H1 (cell line): ENCODE results near the gene SRF. TPM values are rescaled to one million over a fixed set of nuclear protein-coding genes. Genes with fewer than 3 reads are reported as not detected.

Source experiments
- CTCF ChIA-PET: fragments of 300-600 bp; sonication (Branson Sonifier 250); formaldehyde crosslinking; loops from one replicate; lab custom pipeline; 2021; ENCODE audit not compliant: partially characterized antibody; lab: Charles Lee
- POLR2A ChIA-PET: fragments of 300-600 bp; sonication (Branson Sonifier 250); formaldehyde crosslinking; loops from one replicate; lab custom pipeline; 2021; ENCODE audit warnings: inconsistent platforms; ENCODE audit not compliant: partially characterized antibody; lab: Charles Lee
- DNase-seq, 2 experiments: peaks; one replicate each; pipeline versions ENCODE4 v3.0.0 to v3.0.0-alpha.2; 2010 to 2022; ENCODE audit warnings: low spot score in 2 of 2, low read depth in 1 of 2, mixed read lengths in 1 of 2
- FAIRE-seq: peaks from 2 replicates; lab custom pipeline; 2011; peaks lifted over from hg19 to GRCh38; lab: Jason Lieb, UNC
- H2AFZ ChIP-seq: 2 replicates; pipeline ENCODE4 v1.8.1; 2012; ENCODE audit warnings: low read length, inconsistent platforms
- H2AK5ac ChIP-seq: 2 replicates; pipeline ENCODE4 v1.6.1; 2013; ENCODE audit warnings: low read depth, low read length
- H2BK120ac ChIP-seq: replicated peaks from 2 replicates; pipeline ENCODE3; 2013; ENCODE audit warnings: low read depth, low read length, inconsistent platforms
- H2BK12ac ChIP-seq: 2 replicates; pipeline ENCODE4 v1.6.1; 2013; ENCODE audit warnings: low read depth, low read length
- H2BK15ac ChIP-seq: 2 replicates; pipeline ENCODE4 v1.6.1; 2013; ENCODE audit warnings: low read length
- H2BK20ac ChIP-seq: 2 replicates; pipeline ENCODE4 v1.6.1; 2013; ENCODE audit warnings: low read length
- H2BK5ac ChIP-seq: 2 replicates; pipeline ENCODE4 v1.6.1; 2013; ENCODE audit warnings: low read depth, low read length
- H3K14ac ChIP-seq: 2 replicates; pipeline ENCODE4 v1.6.1; 2013; ENCODE audit warnings: inconsistent platforms; ENCODE audit not compliant: insufficient read length
- H3K18ac ChIP-seq: 2 replicates; pipeline ENCODE4 v1.6.1; 2013; ENCODE audit warnings: low read length; ENCODE audit errors: extremely low read depth
- H3K23ac ChIP-seq: 2 replicates; pipeline ENCODE4 v1.6.1; 2013; ENCODE audit warnings: inconsistent platforms; ENCODE audit not compliant: insufficient read length
- H3K23me2 ChIP-seq: 2 replicates; pipeline ENCODE4 v1.6.1; 2013; ENCODE audit warnings: low read depth, low read length
- H3K27ac ChIP-seq: 2 replicates; pipeline ENCODE4 v1.6.1; 2011; ENCODE audit warnings: low read depth, low read length, inconsistent platforms
- H3K27me3 ChIP-seq, 4 experiments: replicated peaks in 1 of 4; 1 replicate in 1 of 4; 2 replicates in 3 of 4; pipeline versions ENCODE4 v1.6.1 to v1.8.1; 2011 to 2013; ENCODE audit warnings: low read length in 3 of 4, mild to moderate bottlenecking in 3 of 4, inconsistent platforms in 2 of 4, mixed read lengths in 2 of 4, moderate library complexity in 1 of 4; ENCODE audit not compliant: control insufficient read depth in 3 of 4, insufficient read depth in 3 of 4; ENCODE audit errors: extremely low read depth in 1 of 4
- H3K36me3 ChIP-seq, 4 experiments: 2 replicates each; pipeline versions ENCODE4 v1.6.1 to v1.8.1; 2011 to 2013; ENCODE audit warnings: mild to moderate bottlenecking in 4 of 4, low read length in 3 of 4, moderate library complexity in 2 of 4, control low read depth in 1 of 4, inconsistent platforms in 1 of 4; ENCODE audit not compliant: insufficient read depth in 4 of 4, control insufficient read depth in 2 of 4
- H3K4ac ChIP-seq: replicated peaks from 2 replicates; pipeline ENCODE3; 2013; ENCODE audit warnings: low read length, low read depth, mixed read lengths, inconsistent platforms; ENCODE audit not compliant: insufficient read length
- H3K4me1 ChIP-seq, 4 experiments: replicated peaks in 1 of 4; 1 replicate in 1 of 4; 2 replicates in 3 of 4; pipeline versions ENCODE4 v1.6.1 to v1.8.1; 2011 to 2013; ENCODE audit warnings: low read length in 3 of 4, inconsistent platforms in 2 of 4, mixed read lengths in 1 of 4; ENCODE audit not compliant: insufficient read depth in 4 of 4, control insufficient read depth in 3 of 4
- H3K4me2 ChIP-seq, 2 experiments: 2 replicates each; pipeline versions ENCODE4 v1.6.1 to v1.8.1; 2011 to 2013; ENCODE audit warnings: low read depth in 2 of 2, low read length in 2 of 2, control low read depth in 1 of 2, inconsistent platforms in 1 of 2, mild to moderate bottlenecking in 1 of 2; ENCODE audit not compliant: insufficient read depth in 1 of 2
- H3K4me3 ChIP-seq, 4 experiments: fragments of 200-600, 300-600 bp in 1 of 4; sonication (generic), shearing (Covaris generic), sonication (Bioruptor Twin) in 1 of 4; 2 replicates each; pipeline versions ENCODE4 v1.5.1 to v1.8.1; 2011 to 2016; ENCODE audit warnings: low read length in 4 of 4, low read depth in 3 of 4, control low read depth in 2 of 4, inconsistent platforms in 2 of 4, mild to moderate bottlenecking in 2 of 4, mixed read lengths in 1 of 4, moderate library complexity in 1 of 4; ENCODE audit not compliant: insufficient read depth in 2 of 4; ENCODE audit errors: extremely low read depth in 1 of 4
- H3K56ac ChIP-seq: replicated peaks from 2 replicates; pipeline ENCODE3; 2013; ENCODE audit warnings: low read depth, mild to moderate bottlenecking, mixed read lengths, low read length, inconsistent platforms; ENCODE audit not compliant: insufficient read length
- H3K79me1 ChIP-seq: 2 replicates; pipeline ENCODE4 v1.6.1; 2013; ENCODE audit warnings: low read depth, low read length, control low read depth
- H3K79me2 ChIP-seq, 2 experiments: 2 replicates each; pipeline versions ENCODE4 v1.6.1 to v1.8.1; 2012 to 2013; ENCODE audit warnings: low read length in 2 of 2, mild to moderate bottlenecking in 2 of 2, inconsistent platforms in 1 of 2; ENCODE audit not compliant: insufficient read depth in 2 of 2, control insufficient read depth in 1 of 2
- H3K9ac ChIP-seq, 4 experiments: replicated peaks in 1 of 4; 1 replicate in 1 of 4; 2 replicates in 3 of 4; pipeline versions ENCODE4 v1.6.1 to v1.8.1; 2011 to 2013; ENCODE audit warnings: low read depth in 3 of 4, low read length in 3 of 4, control low read depth in 2 of 4, mild to moderate bottlenecking in 2 of 4, moderate library complexity in 2 of 4, inconsistent platforms in 1 of 4; ENCODE audit errors: extremely low read depth in 1 of 4
- H3K9me3 ChIP-seq, 2 experiments: 2 replicates each; pipeline versions ENCODE4 v1.6.1 to v1.8.1; 2012 to 2013; ENCODE audit warnings: mild to moderate bottlenecking in 2 of 2, moderate library complexity in 2 of 2, control low read depth in 1 of 2, inconsistent platforms in 1 of 2, low read depth in 1 of 2, low read length in 1 of 2, mixed read lengths in 1 of 2; ENCODE audit not compliant: insufficient read depth in 2 of 2
- H4K20me1 ChIP-seq, 2 experiments: replicated peaks in 1 of 2; 2 replicates each; pipeline versions ENCODE3 to v1.8.1; 2011 to 2013; ENCODE audit warnings: inconsistent platforms in 2 of 2, low read length in 2 of 2, mild to moderate bottlenecking in 1 of 2; ENCODE audit not compliant: insufficient read depth in 2 of 2, control insufficient read depth in 1 of 2
- H4K5ac ChIP-seq: 2 replicates; pipeline ENCODE4 v1.6.1; 2013; ENCODE audit warnings: low read length, low read depth, mixed read lengths, inconsistent platforms; ENCODE audit not compliant: insufficient read length
- H4K8ac ChIP-seq: 2 replicates; pipeline ENCODE4 v1.8.0; 2013; ENCODE audit warnings: mild to moderate bottlenecking, moderate library complexity, low read length, inconsistent platforms; ENCODE audit not compliant: insufficient read depth; ENCODE audit errors: extremely low read depth
- H4K91ac ChIP-seq: replicated peaks from 2 replicates; pipeline ENCODE3; 2013; ENCODE audit warnings: low read length, mixed read lengths, inconsistent platforms; ENCODE audit not compliant: insufficient read length
- CBX8 ChIP-seq: fragments of 300-800, 300-1000 bp; sonication (generic); IDR thresholded peaks from 2 replicates; pipeline ENCODE4 v1.7.1; 2016; ENCODE audit warnings: low read depth, low read length, borderline replicate concordance
- CHD2 ChIP-seq: IDR thresholded peaks from 2 replicates; pipeline ENCODE4 v1.6.1; 2012; ENCODE audit warnings: low read length, improper control_type of control experiment
- CREB1 ChIP-seq: IDR thresholded peaks from 2 replicates; pipeline ENCODE4 v1.6.1; 2012; ENCODE audit warnings: inconsistent platforms
- GABPA ChIP-seq: IDR thresholded peaks from 2 replicates; pipeline ENCODE4 v1.6.1; 2011; ENCODE audit warnings: mild to moderate bottlenecking, low read length, moderate library complexity, borderline replicate concordance; ENCODE audit not compliant: insufficient read depth
- HDAC2 ChIP-seq, 2 experiments: fragments of 300-600 bp in 1 of 2; sonication (generic) in 1 of 2; IDR thresholded peaks; 2 replicates each; pipeline ENCODE4 v1.6.1; 2011 to 2012; ENCODE audit warnings: low read depth in 2 of 2, low read length in 2 of 2, mild to moderate bottlenecking in 2 of 2, moderate library complexity in 2 of 2, borderline replicate concordance in 1 of 2, inconsistent platforms in 1 of 2
- JUND ChIP-seq: IDR thresholded peaks from 2 replicates; pipeline ENCODE4 v1.6.1; 2011; ENCODE audit warnings: mild to moderate bottlenecking, improper control_type of control experiment, low read length
- POU5F1 ChIP-seq: IDR thresholded peaks from 2 replicates; pipeline ENCODE4 v1.6.1; 2011; ENCODE audit warnings: low read depth, mild to moderate bottlenecking, low read length, moderate library complexity
- RBBP5 ChIP-seq: IDR thresholded peaks from 2 replicates; pipeline ENCODE4 v1.7.1; 2012; ENCODE audit warnings: low read depth, mild to moderate bottlenecking, inconsistent platforms, low read length, moderate library complexity, borderline replicate concordance
- SP1 ChIP-seq: IDR thresholded peaks from 2 replicates; pipeline ENCODE4 v1.6.1; 2011; ENCODE audit warnings: low read depth, low read length
- WGBS, 2 experiments: shearing (Covaris generic) in 1 of 2; methylation state at CpG; one replicate each; pipeline versions ENCODE4 v1.1.6 to v1.1.7; 2013 to 2015; ENCODE audit warnings: low lambda C conversion rate in 2 of 2, mixed read lengths in 2 of 2, inconsistent platforms in 1 of 2, low coverage in 1 of 2, missing lambda C conversion rate in 1 of 2; ENCODE audit not compliant: insufficient replicate concordance in 2 of 2, insufficient coverage in 1 of 2, insufficient read length in 1 of 2; ENCODE audit errors: extremely low coverage in 1 of 2, missing lambda C conversion rate in 1 of 2; 5-methylcytosine and 5-hydroxymethylcytosine counted together
- polyA plus RNA-seq, 7 experiments: library from polyadenylated mRNA; depleted of rRNA in 3 of 7; stranded (reverse) in 5 of 7; unstranded in 2 of 7; fragments of >200 nt in 5 of 7; fragments of 200-250 nt in 2 of 7; gene quantifications; 1 replicate in 5 of 7; 2 replicates in 1 of 7; 4 replicates in 1 of 7; pipeline versions ENCODE4 v1.2.1 to v1.2.3, GENCODE V29; 2011 to 2013; ENCODE audit warnings: missing spikeins in 2 of 7, mixed read lengths in 2 of 7
- total RNA-seq: library from RNA; stranded (reverse); fragmentation: NEBNext Ultra II Directional; extraction: Animal tissue kit (Norgen Biotek cat#: 25700); gene quantifications from 2 replicates; pipeline ENCODE4 v1.2.1, GENCODE V29; 2021

SRF gene
- total and polyA plus RNA-seq, 2 of the 8 experiments (the other 6 are each of a cell fraction or from before 2014, with no cell fraction given) = 49.0 to 69.5 TPM

DNA sequence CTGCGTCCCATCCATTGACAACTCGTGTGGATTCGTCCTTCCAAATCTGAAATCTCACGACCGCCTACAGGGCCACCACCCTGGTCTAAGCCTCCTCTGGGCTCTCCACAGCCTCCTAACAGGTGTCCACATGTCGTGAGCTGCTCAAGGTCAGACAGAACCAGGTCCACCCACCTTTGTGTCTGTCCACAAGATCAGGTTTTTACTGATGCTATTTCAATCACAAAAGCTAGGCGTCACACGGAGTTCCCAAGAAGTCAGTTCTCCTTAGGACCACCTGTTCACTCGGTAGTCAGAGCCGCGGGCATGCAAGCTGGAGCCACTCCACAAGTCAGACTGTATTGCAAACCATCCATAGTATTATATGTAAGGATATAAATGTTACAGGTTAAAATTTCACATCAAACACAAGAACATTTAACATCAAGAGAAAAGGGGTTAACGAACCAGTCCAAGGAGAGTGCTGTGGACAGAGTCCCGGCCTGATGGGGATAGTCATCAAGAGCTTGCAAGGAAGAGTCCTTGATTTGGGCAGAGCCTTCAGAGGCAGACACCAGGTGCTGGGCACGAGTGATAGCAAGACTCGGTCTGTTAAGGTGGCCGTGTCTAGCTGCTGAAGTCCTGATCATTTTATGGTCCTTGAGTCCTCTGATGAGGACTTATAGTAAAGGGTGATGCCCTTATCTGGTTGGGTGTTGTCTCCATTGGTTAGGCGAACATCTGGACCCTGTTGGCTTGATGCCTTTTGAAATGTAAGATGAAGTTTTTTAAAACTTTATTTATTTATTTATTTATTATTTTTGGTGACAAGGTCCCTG, 58.9 kb downstream of the SRF start:
- no peaks in the 10 kb centered on the region for H3K79me1 ChIP-seq
- H2AFZ ChIP-seq = peak overlapping the region; percentile 100
- H3K14ac ChIP-seq = no peak overlapping the region
- peak overlapping the region; percentile 90; the same call in 1 of the 2 replicates for H2BK12ac ChIP-seq
- H3K36me3 ChIP-seq = no peaks in the 10 kb centered on the region
- peak overlapping the region; percentile 81 for H4K5ac ChIP-seq
- peaks cover 3 to 22% (median 17%) of the 10 kb centered on the region in 4 experiments for H3K27me3 ChIP-seq
- DNase-seq = no peak
- no peak overlapping the region for H2BK20ac ChIP-seq
- H3K4me2 ChIP-seq = peak overlapping the region; percentile 36 to 73
- WGBS, 2 experiments = 79% methylated on average over 17 of the region's 17 CpGs; no CpG with 5 or more reads in 1 of the 2 experiments
- peak overlapping the region; percentile 1; the same call in 1 of the 2 replicates for H3K18ac ChIP-seq
- no peak overlapping the region for H3K23ac ChIP-seq
- no peaks in the 10 kb centered on the region for H4K20me1 ChIP-seq
- CTCF ChIA-PET = interaction anchor here (0.5 to 5.6 kb wide), 24 partner anchors 8 to 1005 kb away, joined by 3 to 33 read pairs (median 4); partner anchors contain the start of genes SLC22A7 and TTBK1
- peak overlapping the region; percentile 87 for H4K8ac ChIP-seq
- TF ChIP-seq SP1 (no peak), CHD2 (no peak), HDAC2 (IDR thresholded peaks at IDR 0.05; ENCODE audit: borderline replicate concordance in 1 of 2, low read depth in 2 of 2, low read length in 2 of 2) (no peak), GABPA (no peak), POU5F1 (no peak), CREB1 (no peak), JUND (no peak), CBX8 (no peak), RBBP5 (no peak)
- H3K56ac ChIP-seq = no peak overlapping the region
- 0 out of 2 replicates have a peak overlapping the region, but pooled peaks have one; percentile 65 for H2AK5ac ChIP-seq
- no peak overlapping the region; the same call in 1 of the 2 replicates for H2BK15ac ChIP-seq
- no peaks in the 10 kb centered on the region for H3K9me3 ChIP-seq
- POLR2A ChIA-PET = interaction anchor here (0.8 to 2.9 kb wide), 17 partner anchors 8 to 171 kb away, joined by 3 to 19 read pairs (median 5); partner anchors contain the start of genes CUL9, KLC4, MRPL2 and SRF
- H3K23me2 ChIP-seq = peaks cover 5% of the 10 kb centered on the region; the same call in 1 of the 2 replicates
- H3K4me1 ChIP-seq = peaks cover 0 to 4% (median 4%) of the 10 kb centered on the region in 4 experiments; a peak in 4 of 7 replicates
- H3K4me3 ChIP-seq = peak overlapping the region in 1 of 4 experiments; percentile 74; a peak in 1 of 8 replicates
- H2BK5ac ChIP-seq = no peak overlapping the region
- H4K91ac ChIP-seq = peak overlapping the region; percentile 44
- no peak for FAIRE-seq
- H2BK120ac ChIP-seq = no peak overlapping the region
- no peaks in the 10 kb centered on the region for H3K79me2 ChIP-seq
- H3K27ac ChIP-seq = no peak overlapping the region
- H3K9ac ChIP-seq = no peak overlapping the region; a peak in 2 of 7 replicates
- H3K4ac ChIP-seq = peak overlapping the region; percentile 65
